Trophoblast cell (in vitro differentiated cells and primary cell): ENCODE results near the gene MAP2K2.

Experiments used
- DNase-seq, 2 donors: peaks; one replicate each; pipeline ENCODE4 v3.0.0-alpha.2; 2016
- H2AFZ ChIP-seq: 2 replicates; pipeline ENCODE4 v1.6.1; 2013; ENCODE audit warnings: low read length, moderate library complexity, mild to moderate bottlenecking; ENCODE audit not compliant: insufficient read depth, poor library complexity
- H2AK5ac ChIP-seq: 2 replicates; pipeline ENCODE4 v1.6.1; 2013; ENCODE audit warnings: mild to moderate bottlenecking, low read length
- H2BK120ac ChIP-seq: 2 replicates; pipeline ENCODE4 v1.6.1; 2013; ENCODE audit warnings: low read length, mild to moderate bottlenecking, moderate library complexity; ENCODE audit not compliant: insufficient read depth, poor library complexity
- H2BK12ac ChIP-seq: 2 replicates; pipeline ENCODE4 v1.6.1; 2013; ENCODE audit warnings: mild to moderate bottlenecking, low read length, moderate library complexity
- H2BK5ac ChIP-seq: 2 replicates; pipeline ENCODE4 v1.6.1; 2013; ENCODE audit warnings: low read length, low read depth, moderate library complexity, mild to moderate bottlenecking; ENCODE audit not compliant: poor library complexity
- H3K14ac ChIP-seq: 2 replicates; pipeline ENCODE4 v1.6.1; 2013; ENCODE audit warnings: mild to moderate bottlenecking, low read length
- H3K18ac ChIP-seq: 2 replicates; pipeline ENCODE4 v1.6.1; 2013; ENCODE audit warnings: mild to moderate bottlenecking, low read length
- H3K23ac ChIP-seq: 2 replicates; pipeline ENCODE4 v1.6.1; 2013; ENCODE audit warnings: low read length
- H3K27ac ChIP-seq: 2 replicates; pipeline ENCODE4 v1.5.1; 2013; ENCODE audit warnings: low read depth, mild to moderate bottlenecking, inconsistent platforms, low read length, moderate library complexity
- H3K27me3 ChIP-seq: 2 replicates; pipeline ENCODE4 v1.6.1; 2013; ENCODE audit warnings: inconsistent platforms, mild to moderate bottlenecking, low read length, moderate library complexity; ENCODE audit not compliant: insufficient read depth
- H3K36me3 ChIP-seq, 2 experiments: 1 replicate in 1 of 2; 2 replicates in 1 of 2; pipeline ENCODE4 v1.6.1; 2013; ENCODE audit warnings: low read length in 2 of 2, mild to moderate bottlenecking in 2 of 2, moderate library complexity in 1 of 2; ENCODE audit not compliant: insufficient read depth in 2 of 2, control insufficient read depth in 1 of 2
- H3K4ac ChIP-seq: 2 replicates; pipeline ENCODE4 v1.6.1; 2013; ENCODE audit warnings: low read depth, mild to moderate bottlenecking, low read length, moderate library complexity
- H3K4me1 ChIP-seq, 2 experiments: 1 replicate in 1 of 2; 2 replicates in 1 of 2; pipeline ENCODE4 v1.6.1; 2013; ENCODE audit warnings: low read length in 2 of 2, mild to moderate bottlenecking in 2 of 2, moderate library complexity in 1 of 2; ENCODE audit not compliant: insufficient read depth in 2 of 2, control insufficient read depth in 1 of 2
- H3K4me2 ChIP-seq: 2 replicates; pipeline ENCODE4 v1.6.1; 2013; ENCODE audit warnings: inconsistent platforms, mild to moderate bottlenecking, low read length, moderate library complexity
- H3K4me3 ChIP-seq: 2 replicates; pipeline ENCODE4 v1.5.1; 2013; ENCODE audit warnings: mild to moderate bottlenecking, low read depth, low read length, inconsistent platforms
- H3K79me1 ChIP-seq: one replicate; pipeline ENCODE4 v1.6.1; 2013; ENCODE audit warnings: low read length
- H3K79me2 ChIP-seq: 2 replicates; pipeline ENCODE4 v1.6.1; 2013; ENCODE audit warnings: low read length, mild to moderate bottlenecking; ENCODE audit not compliant: control insufficient read depth, insufficient read depth, poor library complexity
- H3K9ac ChIP-seq: 2 replicates; pipeline ENCODE4 v1.6.1; 2013; ENCODE audit warnings: mild to moderate bottlenecking, low read length
- H3K9me3 ChIP-seq: 2 replicates; pipeline ENCODE4 v1.6.1; 2013; ENCODE audit warnings: low read depth, mild to moderate bottlenecking, control low read depth, inconsistent platforms, low read length; ENCODE audit not compliant: insufficient read depth
- H4K12ac ChIP-seq: 2 replicates; pipeline ENCODE4 v1.6.1; 2013; ENCODE audit warnings: low read depth, mild to moderate bottlenecking, low read length, moderate library complexity
- H4K8ac ChIP-seq: 2 replicates; pipeline ENCODE4 v1.6.1; 2013; ENCODE audit warnings: low read depth, mild to moderate bottlenecking, low read length, moderate library complexity
- H4K91ac ChIP-seq: one replicate; pipeline ENCODE4 v1.6.1; 2013; ENCODE audit warnings: low read depth, mild to moderate bottlenecking, low read length, moderate library complexity
- WGBS: extraction: QIAGEN DNeasy Blood & Tissue Kit; methylation state at CpG from one replicate; pipeline ENCODE4 v1.1.7; 2013; ENCODE audit warnings: missing lambda C conversion rate; ENCODE audit not compliant: insufficient read length, insufficient coverage; ENCODE audit errors: extremely low coverage; 5-methylcytosine and 5-hydroxymethylcytosine counted together

MAP2K2 gene

DNA sequence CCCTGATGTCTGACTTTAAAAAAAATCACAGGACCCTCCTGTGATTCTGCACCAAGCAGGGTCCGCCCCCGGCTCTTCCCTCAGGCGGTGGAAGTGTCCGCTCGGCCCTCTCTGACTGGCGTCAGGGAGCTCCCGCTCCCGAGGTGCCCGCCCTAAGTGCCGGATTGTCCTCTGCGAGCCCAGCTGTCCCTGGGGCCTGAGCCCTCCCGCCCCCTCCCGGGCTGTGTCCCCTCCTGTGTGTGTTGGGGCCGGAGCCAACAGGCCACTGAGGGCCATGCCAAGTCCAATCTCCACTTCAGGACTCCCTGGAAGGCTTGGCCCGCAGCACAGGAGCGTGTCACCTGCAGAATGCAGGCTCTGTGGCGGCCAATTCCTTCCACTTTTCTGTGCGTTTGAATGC is 25.4 kb downstream of the MAP2K2 start:
- no peak overlapping the region for H2BK5ac ChIP-seq
- peaks cover 9% of the 10 kb centered on the region for H3K9me3 ChIP-seq
- H3K4me3 ChIP-seq: no peak overlapping the region
- no peaks in the 10 kb centered on the region for H3K27me3 ChIP-seq
- no CpG with 5 or more reads among the region's 18 CpGs for WGBS
- peaks cover 90 to 91% of the 10 kb centered on the region in 2 experiments for H3K36me3 ChIP-seq
- H3K4me1 ChIP-seq: no peaks in the 10 kb centered on the region
- no peak overlapping the region for H3K4ac ChIP-seq
- DNase-seq: no peak
- no peak overlapping the region for H2BK12ac ChIP-seq
- no peak overlapping the region for H3K18ac ChIP-seq
- no peak overlapping the region for H4K8ac ChIP-seq
- no peak overlapping the region for H2AFZ ChIP-seq
- no peak overlapping the region for H3K27ac ChIP-seq
- no peaks in the 10 kb centered on the region for H3K79me2 ChIP-seq
- no peak overlapping the region for H4K12ac ChIP-seq
- H3K14ac ChIP-seq: no peak overlapping the region
- H3K23ac ChIP-seq: no peak overlapping the region
- no peak overlapping the region for H2AK5ac ChIP-seq
- no peak overlapping the region for H4K91ac ChIP-seq
- H2BK120ac ChIP-seq: no peak overlapping the region
- no peaks in the 10 kb centered on the region for H3K79me1 ChIP-seq
- H3K4me2 ChIP-seq: no peak overlapping the region
- no peak overlapping the region for H3K9ac ChIP-seq

DNA sequence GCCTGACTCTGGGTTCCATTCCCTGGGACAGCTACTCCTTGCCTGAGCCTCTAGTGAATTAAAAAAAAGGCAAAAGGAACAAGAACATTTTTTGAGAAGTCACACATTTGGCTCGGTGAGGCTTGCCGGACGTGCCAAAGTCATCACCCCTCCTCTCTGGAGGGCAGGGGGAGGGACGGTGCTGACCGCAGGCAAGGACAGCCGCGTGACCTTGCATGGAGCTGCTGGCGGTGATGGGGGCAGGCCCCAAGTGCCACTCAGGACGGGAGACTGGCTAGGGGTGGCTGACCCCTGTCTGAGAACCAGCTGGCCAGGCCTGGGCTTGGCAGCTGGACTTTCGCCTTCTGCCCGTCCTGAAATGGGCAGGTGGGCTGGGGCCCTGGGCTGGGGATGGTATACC is 26.4 kb downstream of the MAP2K2 start:
- H2BK12ac ChIP-seq: no peak overlapping the region
- no peak overlapping the region for H2BK5ac ChIP-seq
- no peaks in the 10 kb centered on the region for H3K27me3 ChIP-seq
- H2BK120ac ChIP-seq: no peak overlapping the region
- no peak overlapping the region for H2AK5ac ChIP-seq
- no peak overlapping the region for H4K8ac ChIP-seq
- no peak overlapping the region for H3K27ac ChIP-seq
- H3K79me1 ChIP-seq: no peaks in the 10 kb centered on the region
- DNase-seq: no peak
- peaks cover 82 to 86% of the 10 kb centered on the region in 2 experiments for H3K36me3 ChIP-seq
- no peak overlapping the region for H3K4me2 ChIP-seq
- no CpG with 5 or more reads among the region's 11 CpGs for WGBS
- H3K4me1 ChIP-seq: no peaks in the 10 kb centered on the region
- H3K9ac ChIP-seq: no peak overlapping the region
- no peak overlapping the region for H3K4ac ChIP-seq
- no peak overlapping the region for H3K23ac ChIP-seq
- no peaks in the 10 kb centered on the region for H3K79me2 ChIP-seq
- H3K18ac ChIP-seq: no peak overlapping the region
- peaks cover 9% of the 10 kb centered on the region for H3K9me3 ChIP-seq
- H3K4me3 ChIP-seq: no peak overlapping the region
- H4K12ac ChIP-seq: no peak overlapping the region
- no peak overlapping the region for H3K14ac ChIP-seq
- H2AFZ ChIP-seq: no peak overlapping the region
- no peak overlapping the region for H4K91ac ChIP-seq

DNA sequence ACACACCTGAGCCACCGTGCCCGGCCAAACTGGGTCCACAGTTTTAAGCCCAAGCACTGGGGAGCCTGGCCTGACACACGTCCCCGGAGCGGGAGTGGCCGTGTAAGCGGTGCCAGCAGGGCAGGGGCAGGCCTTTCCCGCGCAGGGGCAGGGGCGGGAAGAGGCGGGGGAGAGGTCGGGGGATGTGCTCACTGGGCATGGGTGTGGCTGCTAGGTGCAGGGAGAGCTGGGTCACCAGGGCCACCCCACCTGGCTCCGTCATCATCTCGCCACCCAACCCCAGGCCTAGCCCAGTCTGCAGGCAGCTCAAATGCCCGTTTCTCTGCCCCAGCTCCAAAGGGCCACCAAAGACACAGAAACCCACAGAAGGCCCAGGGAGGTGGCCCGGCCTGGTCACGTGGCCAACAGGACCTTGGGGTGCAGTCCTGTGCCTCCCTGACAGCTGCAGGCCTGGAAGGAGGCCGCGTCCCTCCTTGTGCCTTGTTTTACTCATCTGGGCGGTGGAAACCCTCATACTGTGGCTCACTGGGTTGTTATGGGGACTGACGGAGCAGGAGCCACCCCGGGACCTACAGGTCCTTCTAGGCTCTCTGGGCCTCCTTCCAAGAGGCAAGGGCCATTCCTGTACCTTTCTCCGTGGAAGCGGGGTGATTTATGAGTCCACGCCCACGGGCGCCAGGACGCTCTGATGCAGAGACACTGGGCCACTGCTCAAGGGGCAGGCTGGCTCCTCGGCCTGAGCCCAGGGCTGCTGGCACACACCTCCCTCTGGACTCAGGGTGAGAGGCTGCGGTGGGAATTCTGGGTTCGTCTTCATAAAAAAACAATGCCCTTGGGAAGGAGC is 27.7 kb downstream of the MAP2K2 start:
- Histone ChIP-seq H3K18ac (no peak overlapping the region), H3K4me1 (no peaks in the 10 kb centered on the region), H3K14ac (no peak overlapping the region), H3K9ac (no peak overlapping the region), H4K8ac (no peak overlapping the region), H4K12ac (no peak overlapping the region), H2BK12ac (no peak overlapping the region), H2BK5ac (no peak overlapping the region), H3K4me2 (no peak overlapping the region), H3K4ac (no peak overlapping the region), H3K79me1 (no peaks in the 10 kb centered on the region), H3K27me3 (no peaks in the 10 kb centered on the region), H3K36me3 (peaks cover 75 to 81% of the 10 kb centered on the region in 2 experiments), H3K9me3 (peaks cover 6% of the 10 kb centered on the region), H2AFZ (no peak overlapping the region), H2AK5ac (no peak overlapping the region), H2BK120ac (no peak overlapping the region), H4K91ac (no peak overlapping the region), H3K4me3 (no peak overlapping the region), H3K79me2 (no peaks in the 10 kb centered on the region), H3K27ac (no peak overlapping the region), H3K23ac (no peak overlapping the region)
- no peak for DNase-seq
- WGBS: no CpG with 5 or more reads among the region's 31 CpGs

DNA sequence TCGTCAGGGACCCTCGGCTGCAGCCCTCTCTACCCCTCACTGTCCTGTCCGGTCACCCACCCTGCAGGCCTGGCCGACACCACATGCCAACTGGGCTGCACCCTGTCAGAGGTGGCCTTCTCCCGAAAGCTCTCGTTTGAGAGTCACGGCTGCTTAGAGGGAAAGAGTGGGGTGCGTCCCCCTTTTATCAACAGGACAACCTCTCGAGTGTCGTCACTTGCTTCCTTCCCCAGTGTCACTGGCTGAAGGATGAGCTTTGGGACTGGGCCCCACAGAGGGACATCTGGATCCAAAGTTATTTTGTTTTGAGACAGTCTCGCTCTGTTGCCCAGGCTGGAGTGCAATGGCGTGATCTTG is 28.5 kb downstream of the MAP2K2 start:
- H3K4me1 ChIP-seq: no peaks in the 10 kb centered on the region
- WGBS: no CpG with 5 or more reads among the region's 12 CpGs
- no peak overlapping the region for H2BK12ac ChIP-seq
- no peak overlapping the region for H3K23ac ChIP-seq
- H3K14ac ChIP-seq: no peak overlapping the region
- no peak overlapping the region for H4K12ac ChIP-seq
- no peak overlapping the region for H2BK5ac ChIP-seq
- H3K36me3 ChIP-seq: peaks cover 73 to 79% of the 10 kb centered on the region in 2 experiments
- H4K91ac ChIP-seq: no peak overlapping the region
- H2AK5ac ChIP-seq: no peak overlapping the region
- H3K9me3 ChIP-seq: peaks cover 6% of the 10 kb centered on the region
- no peak for DNase-seq
- H4K8ac ChIP-seq: no peak overlapping the region
- no peak overlapping the region for H3K9ac ChIP-seq
- no peak overlapping the region for H2BK120ac ChIP-seq
- no peak overlapping the region for H2AFZ ChIP-seq
- no peak overlapping the region for H3K27ac ChIP-seq
- H3K4me3 ChIP-seq: no peak overlapping the region
- H3K79me2 ChIP-seq: no peaks in the 10 kb centered on the region
- no peaks in the 10 kb centered on the region for H3K27me3 ChIP-seq
- no peaks in the 10 kb centered on the region for H3K79me1 ChIP-seq
- H3K18ac ChIP-seq: no peak overlapping the region
- no peak overlapping the region for H3K4me2 ChIP-seq
- H3K4ac ChIP-seq: no peak overlapping the region
